ENCODE results near the gene ZNF777. TPM values are rescaled to one million over a fixed set of nuclear protein-coding genes. Genes with fewer than 3 reads are reported as not detected.
"Not testable (repeated sequence)": the region's sequence is repeated elsewhere in the genome, so short reads cannot be mapped to it uniquely, and the experiment has no call there.

Gene ZNF777
- total RNA-seq, 1 donor from 2014 or later = 20.3 TPM

GRCh38 chr7:149404825-149405224, 56.0 kb downstream of the ZNF777 start:
- no peaks in the 10 kb centered on the region for H3K4me1 Mint-ChIP-seq (ENCODE audit: low read depth)
- no peak overlapping the region for H3K4me3 Mint-ChIP-seq (ENCODE audit: low read depth)
- no peaks in the 10 kb centered on the region for H3K36me3 Mint-ChIP-seq (ENCODE audit: insufficient read depth)
- no peak overlapping the region for H3K27ac Mint-ChIP-seq
- DNase-seq (ENCODE audit: low spot score, unreplicated experiment) = no peak
- H3K27me3 Mint-ChIP-seq = peaks cover 14% of the 10 kb centered on the region
- TF ChIP-seq, protein P1, sequence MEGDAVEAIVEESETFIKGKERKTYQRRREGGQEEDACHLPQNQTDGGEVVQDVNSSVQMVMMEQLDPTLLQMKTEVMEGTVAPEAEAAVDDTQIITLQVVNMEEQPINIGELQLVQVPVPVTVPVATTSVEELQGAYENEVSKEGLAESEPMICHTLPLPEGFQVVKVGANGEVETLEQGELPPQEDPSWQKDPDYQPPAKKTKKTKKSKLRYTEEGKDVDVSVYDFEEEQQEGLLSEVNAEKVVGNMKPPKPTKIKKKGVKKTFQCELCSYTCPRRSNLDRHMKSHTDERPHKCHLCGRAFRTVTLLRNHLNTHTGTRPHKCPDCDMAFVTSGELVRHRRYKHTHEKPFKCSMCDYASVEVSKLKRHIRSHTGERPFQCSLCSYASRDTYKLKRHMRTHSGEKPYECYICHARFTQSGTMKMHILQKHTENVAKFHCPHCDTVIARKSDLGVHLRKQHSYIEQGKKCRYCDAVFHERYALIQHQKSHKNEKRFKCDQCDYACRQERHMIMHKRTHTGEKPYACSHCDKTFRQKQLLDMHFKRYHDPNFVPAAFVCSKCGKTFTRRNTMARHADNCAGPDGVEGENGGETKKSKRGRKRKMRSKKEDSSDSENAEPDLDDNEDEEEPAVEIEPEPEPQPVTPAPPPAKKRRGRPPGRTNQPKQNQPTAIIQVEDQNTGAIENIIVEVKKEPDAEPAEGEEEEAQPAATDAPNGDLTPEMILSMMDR (IDR thresholded peaks at IDR 0.05; ENCODE audit: unreplicated experiment) = no peak
- no peaks in the 10 kb centered on the region for H3K9me3 Mint-ChIP-seq (ENCODE audit: low read depth)

DNA sequence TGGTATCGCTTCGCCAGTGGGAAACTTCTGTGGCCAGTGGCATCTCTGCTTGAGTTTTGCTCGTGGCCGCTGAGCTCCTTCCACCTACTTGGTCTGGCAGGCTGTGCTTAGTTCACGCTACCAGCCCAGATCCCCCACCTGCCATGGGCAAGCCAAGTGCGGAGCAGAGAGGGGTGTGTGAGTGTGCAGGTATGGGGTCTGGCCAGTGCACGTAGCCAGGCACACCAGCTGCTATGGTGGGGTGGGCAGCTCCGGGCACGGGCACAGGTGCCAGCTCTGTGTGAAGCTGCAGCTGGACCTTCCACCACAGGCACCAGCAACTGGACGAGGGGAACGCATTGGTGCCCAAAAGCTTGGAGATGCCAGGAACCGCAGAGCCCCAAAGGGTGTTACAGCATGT, 56.5 kb downstream of the ZNF777 start:
- no peaks in the 10 kb centered on the region for H3K36me3 Mint-ChIP-seq (ENCODE audit: insufficient read depth)
- TF ChIP-seq, protein P1 (IDR thresholded peaks at IDR 0.05; ENCODE audit: unreplicated experiment) = no peak
- DNase-seq (ENCODE audit: low spot score, unreplicated experiment) = no peak
- H3K27me3 Mint-ChIP-seq = peaks cover 14% of the 10 kb centered on the region
- H3K4me1 Mint-ChIP-seq (ENCODE audit: low read depth) = no peaks in the 10 kb centered on the region
- H3K4me3 Mint-ChIP-seq (ENCODE audit: low read depth) = no peak overlapping the region
- no peaks in the 10 kb centered on the region for H3K9me3 Mint-ChIP-seq (ENCODE audit: low read depth)
- H3K27ac Mint-ChIP-seq = no peak overlapping the region

DNA sequence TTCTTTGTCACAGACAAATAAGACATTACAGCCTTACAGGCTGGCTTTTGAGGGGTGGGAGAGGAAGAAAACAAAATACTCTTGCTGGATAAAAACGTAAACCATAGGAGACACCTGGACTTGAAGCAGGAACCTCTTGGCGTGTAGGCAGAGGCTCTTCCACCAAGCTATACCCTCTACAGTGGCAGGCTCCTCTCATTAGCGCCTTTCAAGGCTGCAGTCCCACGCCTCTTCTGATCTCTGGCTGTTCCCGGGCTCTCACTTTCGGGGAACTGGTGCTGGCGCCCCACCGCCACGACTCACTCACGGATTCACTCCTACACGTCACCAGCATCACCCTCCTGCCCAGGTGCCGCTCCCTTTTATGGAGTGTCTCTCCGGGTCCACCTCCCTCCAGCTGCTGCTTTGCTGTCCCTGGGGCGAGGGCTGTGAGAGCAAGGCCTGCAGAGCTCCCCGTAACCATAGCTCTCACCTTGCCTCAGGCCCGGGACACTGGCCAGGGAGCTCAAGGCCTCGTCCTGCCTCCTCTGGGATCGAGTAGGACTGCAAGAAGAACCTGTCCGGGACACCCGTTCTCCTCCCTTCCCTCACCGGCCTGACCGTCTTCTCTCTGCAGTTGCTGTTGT, 62.6 kb downstream of the ZNF777 start:
- Mint-ChIP-seq H3K4me3 (ENCODE audit: low read depth) (no peak overlapping the region), H3K27ac (no peak overlapping the region), H3K9me3 (ENCODE audit: low read depth) (no peaks in the 10 kb centered on the region), H3K4me1 (ENCODE audit: low read depth) (no peaks in the 10 kb centered on the region), H3K27me3 (peaks cover 21% of the 10 kb centered on the region), H3K36me3 (ENCODE audit: insufficient read depth) (no peaks in the 10 kb centered on the region)
- no peak for DNase-seq (ENCODE audit: low spot score, unreplicated experiment)
- TF ChIP-seq, protein P1 (IDR thresholded peaks at IDR 0.05; ENCODE audit: unreplicated experiment) = no peak

- H3K9me3 Mint-ChIP-seq (ENCODE audit: low read depth) = no peaks in the 10 kb centered on the region
- no peak for DNase-seq (ENCODE audit: low spot score, unreplicated experiment)
- H3K27me3 Mint-ChIP-seq = peaks cover 17% of the 10 kb centered on the region
- no peaks in the 10 kb centered on the region for H3K4me1 Mint-ChIP-seq (ENCODE audit: low read depth)
- no peak overlapping the region for H3K27ac Mint-ChIP-seq
- TF ChIP-seq, protein P1 (IDR thresholded peaks at IDR 0.05; ENCODE audit: unreplicated experiment) = no peak
- no peak overlapping the region for H3K4me3 Mint-ChIP-seq (ENCODE audit: low read depth)
- H3K36me3 Mint-ChIP-seq (ENCODE audit: insufficient read depth) = no peaks in the 10 kb centered on the region
These were observed 63.3 kb downstream of the ZNF777 start for GRCh38 chr7:149397470-149398043.

GRCh38 chr7:149388550-149389335, 72.1 kb downstream of the ZNF777 start:
- not testable (repeated sequence) for H3K4me3 Mint-ChIP-seq (ENCODE audit: low read depth); H3K9me3 Mint-ChIP-seq (ENCODE audit: low read depth); H3K36me3 Mint-ChIP-seq (ENCODE audit: insufficient read depth); H3K4me1 Mint-ChIP-seq (ENCODE audit: low read depth); H3K27ac Mint-ChIP-seq; DNase-seq (ENCODE audit: low spot score, unreplicated experiment)
- H3K27me3 Mint-ChIP-seq = peaks cover 12% of the 10 kb centered on the region

DNA sequence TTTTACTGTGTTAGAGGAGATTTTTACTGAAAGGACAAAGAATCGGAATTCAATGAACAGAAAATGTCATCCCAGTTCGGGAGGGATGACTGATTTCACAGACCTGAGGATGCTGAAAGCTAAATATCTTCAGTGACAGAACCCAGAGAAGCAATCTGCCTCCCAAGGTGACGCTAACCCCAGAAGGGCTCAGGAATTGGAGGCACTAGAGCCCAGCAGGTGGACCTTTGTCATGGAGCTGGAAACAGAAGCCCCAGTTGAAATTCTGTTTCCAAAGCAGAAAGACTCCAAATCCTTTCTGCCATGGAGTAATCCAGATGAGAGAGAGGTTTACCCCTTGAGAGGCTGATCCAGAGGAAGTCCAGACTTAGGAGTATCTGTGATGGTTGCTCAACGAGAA, 74.3 kb downstream of the ZNF777 start:
- not testable (repeated sequence) for H3K36me3 Mint-ChIP-seq (ENCODE audit: insufficient read depth); H3K9me3 Mint-ChIP-seq (ENCODE audit: low read depth); DNase-seq (ENCODE audit: low spot score, unreplicated experiment); H3K4me3 Mint-ChIP-seq (ENCODE audit: low read depth); H3K4me1 Mint-ChIP-seq (ENCODE audit: low read depth); H3K27ac Mint-ChIP-seq
- H3K27me3 Mint-ChIP-seq = peaks cover 18% of the 10 kb centered on the region

Data from progenitor cell of endocrine pancreas (in vitro differentiated cells).